Body of pancreas (tissue), 4 donors: ENCODE measurements around the gene TMEM182.

Source experiments
- CTCF ChIP-seq, 7 experiments: fragments of 450-650 bp in 4 of 7; fragments of 200-600 bp in 3 of 7; sonication (generic) in 3 of 7; IDR thresholded peaks; one replicate each; pipeline ENCODE4 v1.5.1; 2016 to 2019; ENCODE audit warnings: antibody characterized with exemption in 7 of 7
- POLR2A ChIP-seq, 3 donors: fragments of 450-650 bp; IDR thresholded peaks; one replicate each; pipeline ENCODE4 v1.6.1; 2016; ENCODE audit warnings: antibody characterized with exemption in 3 of 3, mild to moderate bottlenecking in 2 of 3

GRCh38 chr2:102772659-102773058 is 10.8 kb downstream of the TMEM182 start:
- TF ChIP-seq POLR2A (IDR thresholded peaks at IDR 0.05) (no peak), CTCF (IDR thresholded peaks at IDR 0.05) (no peak)
